Muscle of leg (tissue), 11 donors: ENCODE data around the gene TTC24. TPM values are rescaled to one million over a fixed set of nuclear protein-coding genes. Genes with fewer than 3 reads are reported as not detected.
"Not testable (repeated sequence)": the region's sequence is repeated elsewhere in the genome, so short reads cannot be mapped to it uniquely, and the experiment has no call there.

Experiments
- DNase-seq: peaks from one replicate; pipeline ENCODE4 v3.0.0; 2013
- H3K27ac ChIP-seq: one replicate; pipeline ENCODE4 v1.5.1; 2013; ENCODE audit warnings: mild to moderate bottlenecking, low read length, control low read depth
- H3K27me3 ChIP-seq: one replicate; pipeline ENCODE4 v1.6.1; 2013; ENCODE audit warnings: low read length; ENCODE audit not compliant: control insufficient read depth, insufficient read depth
- H3K36me3 ChIP-seq: one replicate; pipeline ENCODE4 v1.6.1; 2013; ENCODE audit warnings: low read length; ENCODE audit not compliant: control insufficient read depth, insufficient read depth
- H3K4me1 ChIP-seq: one replicate; pipeline ENCODE4 v1.6.1; 2013; ENCODE audit warnings: low read length; ENCODE audit not compliant: control insufficient read depth, insufficient read depth
- H3K4me3 ChIP-seq: one replicate; pipeline ENCODE4 v1.5.1; 2013; ENCODE audit warnings: low read length, control low read depth
- H3K9me3 ChIP-seq: replicated peaks from 2 replicates; pipeline ENCODE4 v1.6.1; 2013; ENCODE audit warnings: low read depth, low read length; ENCODE audit not compliant: control insufficient read depth
- WGBS: methylation state at CpG from one replicate; pipeline ENCODE4 v1.1.5; 2013; ENCODE audit warnings: missing lambda C conversion rate; ENCODE audit not compliant: insufficient coverage; 5-methylcytosine and 5-hydroxymethylcytosine counted together
- polyA plus RNA-seq, 8 donors: library from polyadenylated mRNA; unstranded; fragments of 120-200 nt; gene quantifications; one replicate each; pipeline versions ENCODE4 v1.2.1 to v1.2.3, GENCODE V29; 2013; ENCODE audit warnings: inconsistent platforms in 1 of 8, low replicate concordance in 1 of 8; ENCODE audit not compliant: insufficient read length in 8 of 8, insufficient read depth in 1 of 8
- total RNA-seq: library from RNA; stranded (reverse); fragments of 120-200 nt; gene quantifications from one replicate; pipeline ENCODE4 v1.2.4, GENCODE V29; 2013

The TTC24 gene
- total and polyA plus RNA-seq, 9 donors = 0.05 to 0.61 (median 0.20) TPM

GRCh38 chr1:156584813-156585212 lies 5.3 kb downstream of the TTC24 start:
- Histone ChIP-seq H3K36me3 (no peaks in the 10 kb centered on the region), H3K9me3 (no peaks in the 10 kb centered on the region), H3K27ac (no peak overlapping the region), H3K4me3 (no peak overlapping the region), H3K27me3 (peaks cover 10% of the 10 kb centered on the region), H3K4me1 (peaks cover 5% of the 10 kb centered on the region)
- WGBS = 31% methylated on average over 8 of the region's 11 CpGs
- DNase-seq = no peak

- DNase-seq = no peak
- Histone ChIP-seq H3K27me3 (peaks cover 10% of the 10 kb centered on the region), H3K9me3 (no peaks in the 10 kb centered on the region), H3K4me3 (no peak overlapping the region), H3K27ac (no peak overlapping the region), H3K4me1 (peaks cover 8% of the 10 kb centered on the region), H3K36me3 (no peaks in the 10 kb centered on the region)
- WGBS = 57% methylated on average over 4 of the region's 4 CpGs
Measured at GRCh38 chr1:156586323-156586722, 6.8 kb downstream of the TTC24 start.

- no peaks in the 10 kb centered on the region for H3K36me3 ChIP-seq
- no peak overlapping the region for H3K4me3 ChIP-seq
- no peak for DNase-seq
- peaks cover 8% of the 10 kb centered on the region for H3K4me1 ChIP-seq
- H3K27me3 ChIP-seq = peaks cover 10% of the 10 kb centered on the region
- WGBS = no CpG with 5 or more reads among the region's 3 CpGs
- no peak overlapping the region for H3K27ac ChIP-seq
- no peaks in the 10 kb centered on the region for H3K9me3 ChIP-seq
Measured at GRCh38 chr1:156586892-156587477, 7.5 kb downstream of the TTC24 start.

- H3K4me1 ChIP-seq = peaks cover 11% of the 10 kb centered on the region
- 86% methylated on average over 3 of the region's 8 CpGs for WGBS
- H3K36me3 ChIP-seq, H3K9me3 ChIP-seq, H3K27ac ChIP-seq, H3K4me3 ChIP-seq, DNase-seq, H3K27me3 ChIP-seq: not testable (repeated sequence)
Measured at GRCh38 chr1:156587927-156588326, 8.4 kb downstream of the TTC24 start.

- no peak for DNase-seq
- peaks cover 10% of the 10 kb centered on the region for H3K27me3 ChIP-seq
- H3K36me3 ChIP-seq = peaks cover 20% of the 10 kb centered on the region
- no peak overlapping the region for H3K27ac ChIP-seq
- H3K9me3 ChIP-seq = no peaks in the 10 kb centered on the region
- H3K4me3 ChIP-seq = no peak overlapping the region
- H3K4me1 ChIP-seq = peaks cover 11% of the 10 kb centered on the region
- WGBS = no CpG with 5 or more reads among the region's 5 CpGs
Measured at GRCh38 chr1:156589546-156589945, 10.0 kb downstream of the TTC24 start.

- no peak for DNase-seq
- Histone ChIP-seq H3K36me3 (peaks cover 30% of the 10 kb centered on the region), H3K27ac (no peak overlapping the region), H3K9me3 (no peaks in the 10 kb centered on the region), H3K4me1 (peaks cover 11% of the 10 kb centered on the region), H3K4me3 (peak overlapping the region; percentile 74), H3K27me3 (peaks cover 2% of the 10 kb centered on the region)
- WGBS = 89% methylated on average over 4 of the region's 10 CpGs
Measured at GRCh38 chr1:156590326-156591180, 11.0 kb downstream of the TTC24 start.

- H3K4me3 ChIP-seq = peak overlapping the region; percentile 74
- peaks cover under 1% of the 10 kb centered on the region for H3K27me3 ChIP-seq
- H3K27ac ChIP-seq = peak overlapping the region; percentile 69
- H3K36me3 ChIP-seq = peaks cover 36% of the 10 kb centered on the region
- DNase-seq = no peak
- H3K4me1 ChIP-seq = peaks cover 11% of the 10 kb centered on the region
- H3K9me3 ChIP-seq = no peaks in the 10 kb centered on the region
- WGBS = 5% methylated on average over 4 of the region's 6 CpGs
Measured at GRCh38 chr1:156591181-156591431, 11.6 kb downstream of the TTC24 start.

- peak; percentile 82 for DNase-seq
- H3K9me3 ChIP-seq = no peaks in the 10 kb centered on the region
- peaks cover 11% of the 10 kb centered on the region for H3K4me1 ChIP-seq
- H3K36me3 ChIP-seq = peaks cover 41% of the 10 kb centered on the region
- H3K27ac ChIP-seq = peak within 1 kb of the TSS; percentile 69
- peak within 1 kb of the TSS; percentile 74 for H3K4me3 ChIP-seq
- under 1% methylated on average over 60 of the region's 60 CpGs for WGBS
- no peaks in the 10 kb centered on the region for H3K27me3 ChIP-seq
Measured at GRCh38 chr1:156591432-156592157, 12.1 kb downstream of the TTC24 start, which contains the start of gene NAXE. Gene NAXE (plus strand): TSS chr1:156591776. CDS start chr1:156591805, 29 bp downstream.

GRCh38 chr1:156592158-156592909 lies 12.8 kb downstream of the TTC24 start:
- H3K27me3 ChIP-seq = no peaks in the 10 kb centered on the region
- H3K27ac ChIP-seq = peak overlapping the region; percentile 6
- H3K36me3 ChIP-seq = peaks cover 48% of the 10 kb centered on the region
- no peaks in the 10 kb centered on the region for H3K9me3 ChIP-seq
- 48% methylated on average over 8 of the region's 16 CpGs for WGBS
- DNase-seq = no peak
- H3K4me1 ChIP-seq = peaks cover 11% of the 10 kb centered on the region
- H3K4me3 ChIP-seq = peak overlapping the region; percentile 74
